Endothelial cell of umbilical vein (primary cell): ENCODE results near the gene SEMA4B. TPM values are rescaled to one million over a fixed set of nuclear protein-coding genes. Genes with fewer than 3 reads are reported as not detected.

Source experiments
- BruUV-seq: library from RNA; stranded (reverse); fragments of 400-500 nt; replicated peaks from 2 replicates; lab custom pipeline; 2021; lab: Mats Ljungman, UMichigan
- CTCF ChIA-PET: fragments of 300-600, 350-600 bp; sonication (Branson Sonifier 250); formaldehyde crosslinking; loops from one replicate; lab custom pipeline; 2021; ENCODE audit warnings: antibody characterized with exemption, inconsistent platforms; lab: Charles Lee
- POLR2A ChIA-PET: fragments of 300-600, 350-600 bp; sonication (Branson Sonifier 250); formaldehyde crosslinking; loops from one replicate; lab custom pipeline; 2021; ENCODE audit warnings: antibody characterized with exemption, inconsistent platforms; lab: Charles Lee
- DNase-seq: peaks from one replicate; pipeline ENCODE4 v3.0.0-alpha.2; 2011; ENCODE audit warnings: low read depth, low spot score
- FAIRE-seq: peaks from 2 replicates; lab custom pipeline; 2011; peaks lifted over from hg19 to GRCh38; lab: Jason Lieb, UNC
- H2AFZ ChIP-seq: 2 replicates; pipeline ENCODE4 v1.6.0; 2012; ENCODE audit warnings: low read depth, low read length, control low read depth, inconsistent platforms
- H3K27ac ChIP-seq: 2 replicates; pipeline ENCODE4 v1.5.1; 2011; ENCODE audit warnings: low read depth, mild to moderate bottlenecking, control low read depth, low read length, moderate library complexity; ENCODE audit not compliant: insufficient read depth
- H3K27me3 ChIP-seq, 2 experiments: 2 replicates each; pipeline versions ENCODE4 v1.6.0 to v1.6.1; 2011; ENCODE audit warnings: low read length in 2 of 2, mixed read lengths in 1 of 2; ENCODE audit not compliant: control insufficient read depth in 2 of 2, insufficient read depth in 2 of 2
- H3K36me3 ChIP-seq, 2 experiments: 2 replicates in 1 of 2; 3 replicates in 1 of 2; pipeline ENCODE4 v1.5.1; 2011; ENCODE audit warnings: low read length in 2 of 2, mild to moderate bottlenecking in 1 of 2, moderate library complexity in 1 of 2; ENCODE audit not compliant: control insufficient read depth in 2 of 2, insufficient read depth in 2 of 2; ENCODE audit errors: extremely low read depth in 1 of 2
- H3K4me1 ChIP-seq: 3 replicates; pipeline ENCODE4 v1.5.1; 2011; ENCODE audit warnings: mild to moderate bottlenecking, low read length; ENCODE audit not compliant: control insufficient read depth, insufficient read depth; ENCODE audit errors: extremely low read depth
- H3K4me2 ChIP-seq: 2 replicates; pipeline ENCODE4 v1.6.1; 2011; ENCODE audit warnings: low read length, control low read depth, mixed read lengths; ENCODE audit not compliant: insufficient read depth
- H3K4me3 ChIP-seq, 3 experiments: fragments of 200-600 bp in 1 of 3; sonication (generic), shearing (Covaris generic) in 1 of 3; replicated peaks in 1 of 3; 2 replicates each; pipeline ENCODE4 v1.5.1; 2011 to 2016; ENCODE audit warnings: control low read depth in 3 of 3, low read length in 3 of 3, mild to moderate bottlenecking in 2 of 3, inconsistent platforms in 1 of 3, low read depth in 1 of 3, moderate library complexity in 1 of 3; ENCODE audit not compliant: insufficient read depth in 1 of 3
- H3K79me2 ChIP-seq: 2 replicates; pipeline ENCODE4 v1.6.0; 2012; ENCODE audit warnings: low read length, inconsistent platforms; ENCODE audit not compliant: control insufficient read depth, insufficient read depth
- H3K9ac ChIP-seq: replicated peaks from 2 replicates; pipeline ENCODE3; 2011; ENCODE audit warnings: low read length, control low read depth; ENCODE audit not compliant: insufficient read depth; ENCODE audit errors: extremely low read depth
- H3K9me1 ChIP-seq: replicated peaks from 3 replicates; pipeline ENCODE4 v1.6.0; 2011; ENCODE audit warnings: mild to moderate bottlenecking, low read length; ENCODE audit not compliant: control insufficient read depth, insufficient read depth; ENCODE audit errors: extremely low read depth
- H3K9me3 ChIP-seq: replicated peaks from 2 replicates; pipeline ENCODE4 v1.5.1; 2012; ENCODE audit warnings: low read length, inconsistent platforms; ENCODE audit not compliant: control insufficient read depth, insufficient read depth
- H4K20me1 ChIP-seq: replicated peaks from 2 replicates; pipeline ENCODE3; 2011; ENCODE audit warnings: mild to moderate bottlenecking, low read length; ENCODE audit not compliant: control insufficient read depth, insufficient read depth; ENCODE audit errors: extremely low read depth
- CTCF ChIP-seq, 2 donors: IDR thresholded peaks; 1 replicate in 1 of 2; 2 replicates in 1 of 2; pipeline ENCODE4 v1.5.1; 2011; ENCODE audit warnings: low read length in 2 of 2, mild to moderate bottlenecking in 2 of 2, moderate library complexity in 2 of 2, control low read depth in 1 of 2, inconsistent platforms in 1 of 2, low read depth in 1 of 2; ENCODE audit not compliant: insufficient read depth in 1 of 2; ENCODE audit errors: extremely low read depth in 1 of 2
- EZH2 ChIP-seq: IDR thresholded peaks from 2 replicates; pipeline ENCODE4 v1.6.1; 2012; ENCODE audit warnings: borderline replicate concordance, low read depth, mild to moderate bottlenecking, moderate library complexity, low read length, inconsistent platforms; ENCODE audit not compliant: severe bottlenecking
- FOS ChIP-seq: IDR thresholded peaks from 2 replicates; pipeline ENCODE4 v1.6.1; 2011; ENCODE audit warnings: mild to moderate bottlenecking, low read length, moderate library complexity, borderline replicate concordance; ENCODE audit not compliant: insufficient read depth
- GATA2 ChIP-seq: IDR thresholded peaks from 2 replicates; pipeline ENCODE4 v1.7.0; 2011; ENCODE audit warnings: low read depth, mild to moderate bottlenecking, moderate library complexity, mixed read lengths, low read length; ENCODE audit not compliant: insufficient read length, insufficient read depth
- JUN ChIP-seq: IDR thresholded peaks from 2 replicates; pipeline ENCODE4 v1.6.1; 2011; ENCODE audit warnings: borderline replicate concordance, low read depth; ENCODE audit not compliant: insufficient read length, insufficient read depth
- MAX ChIP-seq: IDR thresholded peaks from 2 replicates; pipeline ENCODE4 v1.6.1; 2011; ENCODE audit not compliant: insufficient read depth, insufficient read length
- MYC ChIP-seq: IDR thresholded peaks from one replicate; pipeline ENCODE4 v1.6.1; 2011; ENCODE audit warnings: mild to moderate bottlenecking, low read depth, low read length
- POLR2A ChIP-seq: IDR thresholded peaks from 2 replicates; pipeline ENCODE4 v1.6.1; 2012; ENCODE audit warnings: low read depth, mild to moderate bottlenecking, control low read depth, low read length
- POLR2AphosphoS5 ChIP-seq: IDR thresholded peaks from 2 replicates; pipeline ENCODE4 v1.6.1; 2012; ENCODE audit warnings: low read depth, mild to moderate bottlenecking, control low read depth, low read length, moderate library complexity; ENCODE audit not compliant: insufficient read depth
- dilution Hi-C: fragments of 300-500 bp; cut with MboI; formaldehyde crosslinking; loops from one replicate; pipeline ENCODE4 v1.15.0; 2019; ENCODE audit warnings: low sequenced_read_pairs; ENCODE audit not compliant: extremely low pct_ligation_motif_present
- intact Hi-C: fragments of 100-400 bp; cut with micrococcal nuclease; formaldehyde crosslinking; loops from one replicate; pipeline ENCODE4 v1.10.0; 2022
- polyA plus RNA-seq, 4 experiments: library from polyadenylated mRNA; depleted of rRNA in 3 of 4; stranded (reverse) in 3 of 4; unstranded in 1 of 4; fragments of >200 nt; gene quantifications; 2 replicates each; pipeline versions ENCODE4 v1.2.1 to v1.2.3, GENCODE V29; 2011 to 2012; ENCODE audit warnings: missing spikeins in 1 of 4
- total RNA-seq: library from RNA; stranded (reverse); gene quantifications from 2 replicates; pipeline ENCODE4 v1.2.3, GENCODE V29; 2021

The SEMA4B gene
- total and polyA plus RNA-seq, 2 donors (not counting 3 experiments of a cell fraction or from before 2014, with no cell fraction given), result 6.1 to 7.1 TPM

- H4K20me1 ChIP-seq, result no peaks in the 10 kb centered on the region
- dilution Hi-C loops, result no loop called here
- no peak for DNase-seq
- H3K27me3 ChIP-seq, result no peaks in the 10 kb centered on the region
- CTCF ChIA-PET, result interaction anchor here (0.6 to 7.5 kb wide), 3 partner anchors 11 to 227 kb away, joined by 4 to 34 read pairs (median 6); no protein-coding TSS in a partner anchor
- intact Hi-C loops, result no loop called here
- H2AFZ ChIP-seq, result no peak overlapping the region
- no TSS peak for BruUV-seq
- no peak overlapping the region for H3K27ac ChIP-seq
- no peaks in the 10 kb centered on the region for H3K36me3 ChIP-seq
- H3K79me2 ChIP-seq, result no peaks in the 10 kb centered on the region
- POLR2A ChIA-PET, result no interaction called here
- no peak overlapping the region for H3K9ac ChIP-seq
- H3K4me1 ChIP-seq, result peaks cover 6% of the 10 kb centered on the region
- H3K4me3 ChIP-seq, result no peak overlapping the region
- no peak overlapping the region for H3K4me2 ChIP-seq
- H3K9me3 ChIP-seq, result no peaks in the 10 kb centered on the region
- no peaks in the 10 kb centered on the region for H3K9me1 ChIP-seq
- FAIRE-seq, result no peak
- TF ChIP-seq MYC (no peak), POLR2AphosphoS5 (no peak), FOS (no peak), JUN (no peak), CTCF (IDR thresholded peaks at IDR 0.05; ENCODE audit: extremely low read depth in 1 of 2, insufficient read depth in 1 of 2, low read depth in 1 of 2, low read length in 2 of 2) (no peak), GATA2 (no peak), POLR2A (no peak), MAX (no peak), EZH2 (no peak)
Observed at GRCh38 chr15:90205050-90205848, 4.1 kb downstream of the SEMA4B start.
